ENCODE results near the gene TMEM178B.
"Not testable (repeated sequence)": the region's sequence is repeated elsewhere in the genome, so short reads cannot be mapped to it uniquely, and the experiment has no call there.

The TMEM178B gene

DNA sequence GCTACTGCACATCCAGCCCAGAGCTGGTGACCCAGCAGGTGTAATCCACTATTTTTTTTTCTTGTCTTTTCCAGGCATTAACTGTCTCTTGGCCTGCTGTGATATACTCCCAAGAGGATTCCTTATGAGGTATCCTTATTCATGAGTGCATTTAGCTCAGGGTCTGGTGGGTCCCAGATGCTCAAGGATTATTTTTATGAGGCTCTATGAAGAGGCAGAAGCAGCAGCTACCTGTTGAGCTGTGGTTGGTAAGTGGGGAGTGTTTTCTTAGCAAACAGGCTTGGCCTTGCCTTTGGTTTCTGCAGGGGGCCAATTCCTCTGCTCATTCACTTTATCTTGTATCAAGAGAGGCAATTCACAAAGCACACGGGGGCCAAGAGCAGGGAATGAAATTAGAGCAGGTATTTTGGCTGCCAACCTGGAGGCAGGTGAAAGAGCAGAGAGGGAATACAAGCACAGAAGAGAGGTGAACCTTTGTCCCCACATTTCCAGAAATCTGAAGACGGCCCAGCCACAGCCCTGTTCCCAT lies 221.6 kb downstream of the TMEM178B start:
- no peak for FAIRE-seq
- no peak for DNase-seq (ENCODE audit: insufficient read length, low spot score)

DNA sequence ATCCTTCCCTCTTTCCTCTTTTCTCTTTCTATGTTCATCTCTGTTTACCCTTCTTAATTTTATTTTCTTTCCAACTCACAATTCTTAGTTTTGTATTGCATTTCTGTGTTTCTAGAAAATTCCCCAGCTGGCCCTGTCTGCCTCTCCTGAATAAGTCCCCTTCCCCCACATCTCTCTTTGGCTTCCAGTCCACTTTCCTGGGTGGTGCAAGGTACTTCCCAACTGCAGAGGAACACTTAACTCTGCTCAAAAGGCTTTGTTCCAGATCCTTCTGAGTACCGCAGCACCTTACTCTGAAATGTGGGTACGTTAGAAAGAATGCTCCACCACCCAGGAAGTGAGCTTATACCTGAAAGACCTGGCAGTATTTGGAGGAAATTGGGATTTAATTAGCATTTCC lies 227.0 kb downstream of the TMEM178B start:
- DNase-seq (ENCODE audit: insufficient read length, low spot score) = no peak
- FAIRE-seq = no peak

DNA sequence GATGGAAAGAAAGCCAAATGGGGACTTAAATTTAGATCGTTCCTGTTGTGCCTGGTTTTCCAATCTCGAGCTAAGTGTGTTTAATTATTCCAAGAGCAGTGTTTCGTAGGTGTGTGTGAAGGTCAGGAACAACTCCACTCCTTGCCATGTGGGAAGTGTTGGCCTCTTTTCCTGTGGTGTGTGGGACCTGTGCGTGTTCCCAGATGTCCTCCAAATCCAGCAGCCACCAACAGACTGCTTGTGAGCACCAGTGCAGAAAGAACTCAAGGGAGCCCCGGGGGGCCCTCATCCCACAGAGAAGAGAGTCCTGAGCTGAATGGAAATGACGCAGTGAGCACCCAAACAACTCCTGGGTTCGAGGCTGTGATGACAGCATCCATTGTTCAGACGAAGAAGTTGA lies 227.7 kb downstream of the TMEM178B start:
- no peak for FAIRE-seq
- DNase-seq (ENCODE audit: insufficient read length, low spot score) = no peak

DNA sequence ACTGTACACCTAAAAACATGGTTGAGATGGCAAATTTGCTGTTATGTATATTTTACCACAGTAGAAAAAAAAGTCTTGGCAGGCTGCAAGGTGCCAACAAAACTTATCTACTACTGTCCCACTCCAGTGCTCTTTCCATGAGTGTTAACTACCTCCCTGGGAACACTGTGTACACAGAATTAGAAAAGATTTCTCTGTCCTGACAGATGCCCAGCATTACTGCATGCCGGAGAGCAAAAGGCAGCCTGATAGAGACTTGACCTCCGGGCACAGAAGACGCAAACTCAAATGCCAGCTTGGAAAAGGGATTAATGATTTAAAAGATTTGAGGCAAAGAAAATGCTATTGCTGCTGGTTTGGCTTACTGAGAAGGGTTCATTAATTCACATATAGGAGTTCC lies 228.8 kb downstream of the TMEM178B start:
- DNase-seq (ENCODE audit: insufficient read length, low spot score) (no peak), FAIRE-seq (no peak)

DNA sequence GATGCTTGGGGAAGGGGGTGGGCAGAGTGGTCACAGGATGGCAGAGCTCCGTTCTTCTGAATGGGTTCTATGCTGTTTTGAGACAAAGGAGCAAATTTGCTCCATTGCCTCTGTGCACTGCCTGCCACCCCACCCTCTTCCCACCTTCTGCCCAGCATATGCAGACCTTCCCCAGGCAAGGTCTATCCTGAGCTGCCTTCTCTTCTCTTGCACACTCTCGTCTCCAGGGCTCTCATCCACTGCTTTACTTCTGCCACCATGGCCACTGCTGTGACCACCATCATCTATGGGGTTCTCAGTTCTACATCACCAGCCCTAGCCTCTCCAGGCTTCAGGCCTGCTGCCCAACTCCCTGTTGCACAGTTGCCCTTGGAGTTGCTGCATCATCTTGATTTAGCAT lies 230.4 kb downstream of the TMEM178B start:
- no peak for DNase-seq (ENCODE audit: insufficient read length, low spot score)
- FAIRE-seq = no peak

DNA sequence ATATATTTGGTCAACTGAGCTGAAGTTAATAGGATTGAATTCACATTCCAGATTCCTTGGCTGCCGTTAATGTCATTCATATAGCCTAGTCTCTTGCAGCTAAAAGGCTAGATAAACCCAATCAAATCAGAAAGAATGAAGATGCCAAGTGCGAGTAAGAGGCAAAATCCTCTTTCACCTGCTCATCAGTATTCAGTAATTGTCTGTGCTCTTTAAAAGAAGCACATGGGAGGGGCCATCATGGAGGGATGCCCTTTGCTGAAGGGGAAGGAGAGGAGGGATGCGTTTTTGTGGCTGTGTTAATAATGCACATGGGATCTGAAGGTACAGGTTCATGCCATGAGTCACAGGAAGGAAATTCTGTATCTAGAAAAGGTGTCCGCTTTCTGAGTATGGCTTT lies 232.2 kb downstream of the TMEM178B start:
- FAIRE-seq = no peak
- DNase-seq (ENCODE audit: insufficient read length, low spot score) = no peak

DNA sequence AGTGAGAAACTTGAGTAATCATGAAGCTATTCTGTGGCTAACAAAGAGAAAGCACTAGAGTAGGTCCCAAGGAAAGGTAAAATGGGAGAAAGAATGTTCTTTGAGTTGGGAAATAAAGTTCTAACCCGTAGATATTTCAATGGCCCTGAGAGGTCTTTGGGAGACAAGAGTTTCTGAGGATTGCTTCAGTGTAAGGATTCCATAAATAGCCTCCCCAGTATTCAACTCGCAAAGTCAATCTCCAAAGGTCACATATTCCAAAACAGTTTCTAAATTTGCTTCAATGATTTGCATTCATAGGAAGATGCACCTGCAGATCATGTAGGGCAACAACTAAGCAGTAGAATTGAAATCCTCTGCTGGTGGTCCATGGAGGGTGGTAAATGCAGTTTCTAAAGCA lies 238.5 kb downstream of the TMEM178B start:
- FAIRE-seq (no peak), DNase-seq (ENCODE audit: insufficient read length, low spot score) (no peak)

DNA sequence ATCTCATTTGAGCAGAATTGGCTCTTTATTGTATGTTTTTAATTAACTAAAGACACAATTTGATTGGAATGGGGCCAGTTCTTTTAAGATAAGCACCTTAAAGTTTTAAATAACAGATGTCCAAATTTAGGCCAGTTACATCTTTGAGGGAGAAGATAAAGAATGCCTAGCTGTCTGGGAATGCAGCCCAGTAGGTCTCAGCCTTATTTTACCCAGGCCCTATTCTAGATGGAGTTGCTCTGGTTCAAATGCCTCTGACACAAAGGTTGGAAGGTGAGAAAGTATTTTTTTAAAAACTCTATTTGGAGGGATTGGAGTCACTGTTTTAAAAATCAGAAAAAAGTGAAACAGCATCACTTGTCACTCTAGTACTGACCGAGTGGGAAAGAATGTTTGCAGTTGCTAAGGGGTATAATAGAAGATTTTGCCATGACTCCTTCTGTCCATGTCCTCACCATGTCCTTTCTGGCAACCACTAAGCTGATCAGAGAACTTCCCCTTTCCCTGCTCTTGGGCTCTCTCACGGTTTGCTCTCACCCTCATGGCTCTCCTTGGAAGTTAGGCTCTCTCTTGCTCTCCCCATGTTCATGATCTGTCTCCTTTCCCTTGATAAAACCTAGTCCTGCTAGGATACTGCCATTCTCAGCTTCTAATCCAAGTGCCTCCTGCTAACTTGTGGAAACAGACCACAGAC lies 239.1 kb downstream of the TMEM178B start:
- FAIRE-seq (no peak), DNase-seq (ENCODE audit: insufficient read length, low spot score) (no peak)

DNA sequence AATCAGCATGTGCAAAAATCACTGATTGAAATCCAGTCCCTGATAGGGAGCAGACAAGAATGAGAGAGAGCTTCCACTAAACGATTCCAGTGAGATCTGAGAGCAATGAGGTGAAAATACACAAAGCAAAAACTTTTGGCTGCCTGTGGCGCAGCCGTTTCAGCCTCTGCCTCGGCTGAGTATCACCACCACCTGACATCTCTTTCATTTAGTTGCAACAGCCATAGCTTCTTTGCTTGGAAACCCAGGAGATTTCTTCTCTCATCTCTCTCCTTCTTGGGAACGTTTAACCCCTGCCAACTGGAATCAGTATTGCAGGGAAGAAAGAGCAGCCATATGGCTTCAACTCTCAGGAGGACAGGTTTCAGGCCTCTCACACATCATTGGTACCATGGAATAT lies 240.0 kb downstream of the TMEM178B start:
- DNase-seq (ENCODE audit: insufficient read length, low spot score) (no peak), FAIRE-seq (no peak)

DNA sequence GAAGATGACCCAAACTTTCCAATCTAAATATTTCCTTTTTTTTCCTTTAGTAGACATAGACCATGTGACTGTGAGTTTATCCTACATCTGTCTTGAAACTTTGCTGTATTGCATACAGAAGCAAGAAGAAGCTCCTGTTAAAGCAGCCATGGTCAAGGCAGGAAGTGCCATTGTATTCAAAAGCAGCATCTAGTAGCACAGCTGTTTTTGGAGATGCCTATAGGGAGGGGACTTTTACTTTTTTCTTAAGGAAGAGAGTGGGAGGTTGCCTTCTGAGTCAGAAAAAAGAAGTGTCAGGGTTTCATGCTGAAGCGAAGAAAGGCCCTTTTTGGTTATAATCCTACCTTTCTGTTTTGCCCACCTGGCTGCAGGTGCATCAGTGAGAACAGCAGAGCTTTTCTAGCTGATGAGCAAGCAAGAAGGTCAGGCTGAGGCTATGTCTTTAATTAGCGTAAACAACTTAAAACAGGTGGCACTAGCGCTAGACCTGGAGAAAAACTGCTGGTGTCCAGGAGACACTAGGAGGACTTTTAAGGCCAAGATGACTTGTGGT lies 243.2 kb downstream of the TMEM178B start:
- FAIRE-seq = no peak
- no peak for DNase-seq (ENCODE audit: insufficient read length, low spot score)

DNA sequence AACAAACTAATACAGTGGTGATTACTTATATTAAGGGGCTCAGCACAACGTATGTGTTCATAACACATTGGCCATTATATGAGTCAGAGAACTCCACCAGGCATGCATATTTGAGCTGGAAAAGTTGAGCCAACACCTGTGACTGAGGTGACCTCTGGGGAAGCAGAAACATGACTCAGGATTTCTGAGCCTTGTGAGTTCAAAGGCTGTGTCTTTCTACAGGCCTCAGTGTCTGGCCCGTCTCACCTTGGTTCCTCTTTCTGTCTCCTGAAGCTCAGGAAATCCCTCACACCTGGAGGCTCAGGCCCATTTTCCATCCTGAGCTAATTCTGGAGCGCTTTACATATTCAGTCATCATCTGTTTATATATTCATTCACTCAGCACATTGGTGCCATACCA lies 246.4 kb downstream of the TMEM178B start:
- no peak for FAIRE-seq
- DNase-seq (ENCODE audit: insufficient read length, low spot score) = no peak

DNA sequence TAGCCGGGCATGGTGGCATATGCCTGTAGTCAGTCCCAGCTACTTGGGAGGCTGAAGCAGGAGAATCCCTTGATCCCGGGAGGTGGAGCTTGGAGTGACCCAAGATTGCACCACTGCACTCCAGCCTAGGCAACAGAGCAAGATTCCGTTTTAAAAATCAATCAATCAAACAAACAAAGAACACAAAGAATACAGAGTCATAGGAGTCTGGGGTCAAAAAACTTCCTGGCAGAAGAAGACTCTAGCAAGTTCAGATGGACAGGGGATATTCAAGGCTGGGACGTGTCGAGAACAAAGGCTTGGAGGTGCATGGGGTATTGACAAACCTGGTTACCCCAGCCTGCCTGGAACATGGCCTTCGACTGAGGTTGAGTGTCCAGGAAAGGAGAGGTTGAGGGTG lies 248.5 kb downstream of the TMEM178B start:
- DNase-seq (ENCODE audit: insufficient read length, low spot score) (no peak), FAIRE-seq (no peak)

DNA sequence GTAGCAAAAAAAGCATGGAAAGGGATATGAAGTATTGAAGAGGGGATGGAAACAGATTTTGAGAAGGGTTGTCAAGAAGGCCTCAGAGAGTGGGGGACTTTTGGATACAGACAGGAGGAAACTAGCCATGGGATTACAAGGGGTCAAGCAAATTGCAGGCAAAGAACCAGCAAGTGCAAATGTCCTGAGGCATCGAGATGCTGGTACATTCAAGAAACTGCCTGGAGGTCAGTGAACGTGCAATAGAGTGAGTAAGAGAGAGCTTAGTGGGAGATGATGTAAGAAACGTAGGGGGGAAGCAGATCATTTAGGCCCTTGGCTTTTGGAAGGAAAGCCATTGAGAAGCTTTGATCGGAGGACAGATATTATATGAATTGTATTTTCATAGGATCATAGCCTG lies 250.0 kb downstream of the TMEM178B start:
- FAIRE-seq = no peak
- no peak for DNase-seq (ENCODE audit: insufficient read length, low spot score)

DNA sequence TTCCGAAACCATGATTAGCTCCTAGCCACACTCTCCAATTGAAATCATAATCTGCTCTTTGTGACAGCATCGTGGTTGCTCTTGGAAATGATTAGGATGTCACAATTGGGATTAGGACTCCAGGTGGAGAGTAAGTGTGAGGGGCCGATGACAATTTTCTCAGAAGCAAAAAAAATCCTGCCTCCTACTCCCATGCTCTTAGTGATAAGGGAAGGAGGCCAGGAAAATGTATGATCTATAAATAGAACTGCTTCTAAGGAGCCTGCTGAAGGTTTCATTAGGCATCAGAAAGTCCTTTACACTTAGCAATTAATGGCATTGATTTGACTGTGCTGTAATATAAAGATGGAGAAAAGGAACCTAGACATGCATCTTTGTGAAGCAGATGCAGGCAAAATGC lies 251.0 kb downstream of the TMEM178B start:
- FAIRE-seq (no peak), DNase-seq (ENCODE audit: insufficient read length, low spot score) (no peak)

DNA sequence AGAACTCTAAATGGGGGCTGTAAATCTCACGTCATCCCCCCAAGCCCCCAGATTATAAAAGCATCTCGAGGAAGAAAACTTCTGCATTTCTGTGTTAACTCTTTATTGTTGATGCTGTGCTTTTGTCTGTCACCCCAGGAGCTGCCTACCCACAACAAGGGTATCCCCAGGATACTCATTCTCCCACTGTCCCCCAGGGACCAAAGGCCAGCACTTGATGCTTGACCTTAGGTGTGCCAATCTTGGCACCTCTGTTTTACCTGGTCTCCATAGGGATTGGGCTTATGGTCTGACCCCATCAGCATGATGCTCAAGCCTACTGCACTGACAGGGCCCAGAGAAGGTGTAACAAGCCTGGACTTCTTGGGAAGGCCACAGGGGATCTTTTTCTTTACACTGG lies 251.4 kb downstream of the TMEM178B start:
- DNase-seq (ENCODE audit: insufficient read length, low spot score) (no peak), FAIRE-seq (no peak)

DNA sequence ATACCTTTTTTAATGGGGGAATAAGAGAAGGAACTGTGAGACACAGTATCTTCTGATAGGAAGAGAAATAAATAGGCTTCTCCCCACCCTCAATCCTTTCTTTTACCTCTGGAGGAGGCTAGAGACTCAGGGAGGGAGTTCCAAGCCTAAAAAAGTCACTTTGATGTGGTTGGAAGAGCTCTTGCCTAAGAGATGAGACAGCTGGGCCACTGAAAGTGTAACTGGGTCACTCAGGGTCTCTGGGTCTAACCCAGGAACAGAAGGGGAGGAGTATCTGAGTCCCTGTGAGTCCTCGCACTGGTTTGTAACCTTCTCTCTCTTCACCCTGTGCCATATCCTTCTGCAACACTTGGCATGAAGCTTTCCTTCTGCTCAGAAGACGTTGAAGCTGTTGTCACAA lies 254.4 kb downstream of the TMEM178B start:
- FAIRE-seq (no peak), DNase-seq (ENCODE audit: insufficient read length, low spot score) (no peak)

DNA sequence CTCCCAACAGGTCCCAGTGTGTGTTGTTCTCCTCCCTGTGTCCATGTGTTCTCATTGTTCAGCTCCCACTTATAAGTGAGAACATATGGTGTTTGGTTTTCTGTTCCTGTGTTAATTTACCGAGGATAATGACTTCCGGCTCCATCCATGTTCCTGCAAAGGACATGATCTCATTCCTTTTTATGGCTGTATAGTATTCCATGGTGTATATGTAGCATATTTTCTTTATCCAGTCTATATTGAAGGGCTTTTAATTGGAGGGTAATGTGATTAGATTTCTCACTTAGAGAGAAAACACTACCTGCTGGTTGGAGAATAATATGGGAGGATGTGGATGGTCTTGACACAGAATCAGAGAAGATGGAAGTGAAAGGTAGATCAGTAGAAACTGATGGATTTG lies 256.4 kb downstream of the TMEM178B start:
- not testable (repeated sequence) for FAIRE-seq; DNase-seq (ENCODE audit: insufficient read length, low spot score)

DNA sequence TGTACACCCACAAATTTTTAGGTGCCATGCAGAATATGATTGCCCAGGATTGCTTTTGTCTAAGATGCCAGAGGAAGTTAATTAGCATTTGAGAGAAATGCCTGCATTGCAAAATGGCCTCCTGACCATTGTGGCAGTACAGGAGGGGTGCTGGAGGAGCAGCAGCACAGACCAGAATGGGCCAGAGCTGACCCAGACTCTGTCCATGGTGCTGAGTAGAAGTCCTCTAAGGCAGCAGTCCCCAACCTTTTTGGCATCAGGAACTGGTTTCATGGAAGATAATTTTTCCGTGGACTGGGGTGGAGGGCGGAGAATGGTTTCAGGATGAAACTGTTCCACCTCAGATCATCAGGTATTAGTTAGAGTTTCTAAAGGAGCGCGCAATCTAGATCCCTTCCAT lies 259.6 kb downstream of the TMEM178B start:
- DNase-seq (ENCODE audit: insufficient read length, low spot score) = no peak
- FAIRE-seq = no peak

DNA sequence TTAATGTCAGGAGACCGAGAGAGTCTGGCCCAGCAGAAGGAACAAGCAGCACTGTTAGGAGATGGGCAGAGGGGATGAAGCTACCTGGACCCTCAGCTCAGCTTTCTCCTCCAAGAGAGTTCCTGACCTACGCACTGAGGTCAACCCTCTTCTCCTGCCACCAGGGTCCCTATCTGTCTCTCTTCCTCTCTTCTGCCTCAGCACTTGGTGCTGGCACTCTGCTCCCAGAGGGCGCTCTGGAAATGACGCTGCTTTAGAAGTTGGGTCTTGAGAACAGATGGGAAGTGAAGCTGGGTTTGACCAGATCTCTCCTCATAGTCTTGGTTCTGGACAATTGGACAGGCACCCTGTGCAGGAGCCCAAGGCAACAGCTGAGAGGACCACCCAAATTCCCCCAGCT lies 261.3 kb downstream of the TMEM178B start:
- DNase-seq (ENCODE audit: insufficient read length, low spot score) = no peak
- FAIRE-seq = no peak

DNA sequence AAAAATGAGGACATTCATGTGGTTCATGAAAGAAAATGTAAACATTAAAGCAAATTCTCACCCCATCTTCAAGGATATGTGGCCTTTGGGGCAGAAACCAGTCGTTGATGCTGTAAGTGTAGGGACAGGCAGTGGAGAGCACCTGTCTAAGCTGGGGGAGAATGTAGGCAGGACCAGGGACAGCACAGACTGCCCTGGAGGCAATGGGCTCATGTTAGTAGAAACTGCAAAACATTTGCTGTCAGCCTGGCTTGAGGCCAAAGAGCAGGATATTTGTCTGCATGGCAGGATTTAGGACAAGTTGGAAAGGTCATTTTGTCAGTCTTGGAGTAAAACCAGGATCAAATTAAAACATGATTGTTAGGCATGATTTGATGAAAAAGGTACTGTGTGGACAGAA lies 265.7 kb downstream of the TMEM178B start:
- FAIRE-seq = no peak
- no peak for DNase-seq (ENCODE audit: insufficient read length, low spot score)

DNA sequence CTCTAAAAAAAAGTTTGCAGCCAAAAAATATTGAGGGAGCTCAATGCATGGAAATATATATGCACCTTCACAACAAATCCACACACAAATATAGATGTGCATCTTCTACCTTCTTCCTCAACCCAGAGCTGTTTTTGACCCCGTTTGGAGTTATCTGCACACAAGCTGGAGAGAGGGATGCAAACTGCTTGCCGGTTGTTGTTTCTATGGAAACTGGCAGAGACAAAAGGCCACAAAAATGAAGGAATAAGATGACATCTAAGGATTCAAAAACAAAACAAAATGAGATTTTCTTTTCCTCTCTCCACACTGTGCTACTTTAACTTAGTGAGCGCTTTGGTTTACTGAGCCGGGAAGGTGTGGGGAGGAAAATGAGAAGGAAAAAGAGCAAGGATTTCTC lies 267.1 kb downstream of the TMEM178B start:
- no peak for FAIRE-seq
- no peak for DNase-seq (ENCODE audit: insufficient read length, low spot score)

DNA sequence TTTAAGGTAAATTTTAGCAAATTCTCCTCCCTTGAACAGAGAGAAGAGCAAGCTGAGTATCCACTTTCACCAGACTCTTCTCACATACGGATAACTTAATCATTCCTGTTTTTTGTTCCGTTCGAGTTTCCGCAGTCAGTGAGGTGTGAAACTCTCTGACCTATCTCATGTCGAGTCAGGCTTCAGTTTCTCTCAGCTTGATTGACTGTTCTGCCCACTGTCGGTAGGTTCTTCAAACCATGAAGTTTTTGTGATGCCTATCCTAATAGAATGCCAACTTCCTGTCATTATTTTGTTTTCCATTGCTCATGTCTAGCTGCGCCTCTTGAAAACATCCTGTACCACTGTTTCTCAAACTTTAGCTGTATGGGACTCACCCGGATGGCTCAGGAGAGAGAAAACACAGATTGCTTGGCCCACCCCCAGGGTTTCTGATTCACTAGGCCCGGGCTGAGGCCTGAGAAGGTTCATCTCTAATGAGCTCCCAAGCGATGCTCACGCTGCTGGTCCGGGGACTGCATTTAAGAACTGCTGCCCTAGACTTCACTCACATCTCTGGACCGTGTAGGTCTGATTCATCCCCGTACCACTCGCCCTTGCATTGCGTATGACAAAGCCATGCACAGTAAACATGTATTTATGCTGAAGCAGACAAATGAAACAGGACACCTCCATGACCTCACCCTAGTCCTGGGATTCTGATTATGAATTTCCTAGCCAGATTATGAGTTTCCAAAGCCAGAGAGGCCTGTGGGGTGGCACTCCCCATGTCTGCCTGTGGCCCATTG lies 269.0 kb downstream of the TMEM178B start:
- DNase-seq (ENCODE audit: insufficient read length, low spot score) (no peak), FAIRE-seq (no peak)
